Stimulated activated CD8-positive, alpha-beta memory T cell treated with anti-CD3 and anti-CD28 coated beads, Interleukin-2, amount 100 ng/mL, for 48 hours (primary cell): ENCODE results near the gene KIRREL3.

Source experiments
- DNase-seq, 2 donors: peaks; one replicate each; pipeline ENCODE4 v3.0.0-alpha.2; 2020; ENCODE audit warnings: low read depth in 2 of 2

Gene KIRREL3

DNA sequence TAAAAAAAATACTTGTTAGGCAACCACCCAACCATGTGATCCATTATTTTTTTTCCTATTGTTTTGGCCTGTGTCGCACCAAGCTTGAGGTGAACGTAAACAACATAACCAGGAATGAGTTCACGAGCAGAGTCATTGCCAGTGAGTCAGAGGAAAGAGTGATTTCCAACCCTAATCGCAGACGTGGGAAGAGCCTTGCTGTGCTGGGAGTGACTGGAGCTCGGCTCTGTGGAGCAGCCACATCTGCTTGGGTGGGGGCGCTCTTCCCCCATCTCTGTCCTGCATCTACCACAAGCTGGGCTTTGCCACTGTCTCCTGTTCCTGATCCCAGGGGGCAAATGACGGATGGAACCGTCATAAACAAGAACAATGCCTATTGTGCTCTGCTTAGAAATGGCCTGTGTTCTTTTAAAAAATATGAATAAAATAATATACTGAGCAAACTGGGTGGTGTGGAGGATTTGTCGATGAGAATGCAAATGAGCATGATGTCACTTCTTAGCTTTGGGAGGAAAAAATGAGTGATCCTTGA is 210.0 kb downstream of the KIRREL3 start:
- no peak for DNase-seq

DNA sequence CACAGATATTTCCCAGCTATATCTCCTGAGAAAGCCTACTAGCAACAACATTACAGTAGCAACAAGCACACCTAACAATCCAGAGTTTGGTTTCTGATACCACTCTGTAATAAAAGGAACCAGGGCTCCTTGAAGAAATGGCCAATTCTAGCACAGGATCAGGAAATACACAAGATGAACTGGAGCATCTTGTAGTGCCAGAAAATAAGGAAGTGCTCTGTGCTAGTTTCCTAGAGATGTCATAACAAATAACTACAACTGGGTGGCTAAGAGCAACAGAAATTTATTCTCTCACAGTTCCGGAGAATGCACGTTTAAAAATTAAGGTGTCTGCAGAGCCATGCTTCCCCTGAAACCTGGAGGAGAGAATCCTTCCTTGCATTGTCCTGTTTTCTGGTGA is 217.8 kb downstream of the KIRREL3 start:
- no peak for DNase-seq

DNA sequence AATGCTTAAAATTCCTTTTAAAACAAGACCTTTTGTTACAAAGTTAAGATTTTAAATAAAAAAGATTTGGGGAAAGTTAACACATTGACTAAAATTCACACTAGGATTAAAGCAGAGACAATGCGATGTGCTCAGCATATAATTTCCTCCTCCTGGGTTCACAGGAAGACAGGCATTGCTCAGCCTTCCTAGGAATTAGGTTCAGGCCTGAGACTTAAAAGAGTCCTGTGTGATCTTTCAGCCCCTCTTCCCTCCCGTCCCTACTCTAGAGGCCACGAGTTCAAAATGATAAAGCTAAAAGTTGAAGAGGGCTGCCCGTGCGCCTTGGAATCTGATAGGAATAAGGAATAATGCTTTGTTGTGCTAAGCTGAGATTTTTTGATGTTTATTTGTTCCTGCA is 218.6 kb downstream of the KIRREL3 start:
- DNase-seq: no peak

DNA sequence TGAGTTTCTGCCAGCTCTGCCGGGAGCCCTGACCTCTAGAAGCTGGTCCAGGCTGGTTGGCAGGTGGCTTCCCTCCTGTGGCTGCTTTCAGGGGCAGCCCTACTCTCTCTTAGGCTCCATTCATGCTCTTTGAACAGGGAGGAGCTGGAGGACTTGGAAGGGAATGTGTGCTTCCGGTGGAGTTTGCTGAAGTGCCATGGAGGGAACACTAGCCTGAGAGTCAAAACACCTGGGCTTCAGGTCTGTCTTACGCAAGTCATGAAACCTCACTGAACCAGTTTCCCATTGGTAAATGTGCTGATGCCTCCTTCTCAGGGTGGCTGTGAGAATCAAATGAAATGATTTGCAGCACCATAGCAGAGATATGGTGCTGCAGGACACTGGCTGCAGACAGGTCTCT is 224.5 kb downstream of the KIRREL3 start:
- no peak for DNase-seq

DNA sequence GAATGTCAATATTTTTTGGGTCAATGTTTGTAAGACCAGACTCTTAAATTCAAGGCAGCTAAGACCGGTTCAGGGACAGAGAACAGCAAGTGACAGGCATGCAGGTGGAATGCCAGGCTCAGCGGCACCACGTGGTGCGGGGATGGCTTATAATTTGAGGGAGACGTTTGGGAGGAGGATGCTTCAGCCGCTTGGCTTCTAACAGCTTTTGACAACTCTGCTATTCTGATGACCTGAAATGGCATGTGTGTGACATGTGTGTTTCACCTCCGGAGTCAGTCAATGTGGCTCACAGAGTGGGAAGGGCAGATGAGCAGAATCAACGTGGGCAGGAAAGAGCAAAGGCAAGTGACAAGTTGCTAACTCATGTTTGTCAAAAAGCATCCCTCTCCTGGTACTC is 228.3 kb downstream of the KIRREL3 start:
- no peak for DNase-seq

DNA sequence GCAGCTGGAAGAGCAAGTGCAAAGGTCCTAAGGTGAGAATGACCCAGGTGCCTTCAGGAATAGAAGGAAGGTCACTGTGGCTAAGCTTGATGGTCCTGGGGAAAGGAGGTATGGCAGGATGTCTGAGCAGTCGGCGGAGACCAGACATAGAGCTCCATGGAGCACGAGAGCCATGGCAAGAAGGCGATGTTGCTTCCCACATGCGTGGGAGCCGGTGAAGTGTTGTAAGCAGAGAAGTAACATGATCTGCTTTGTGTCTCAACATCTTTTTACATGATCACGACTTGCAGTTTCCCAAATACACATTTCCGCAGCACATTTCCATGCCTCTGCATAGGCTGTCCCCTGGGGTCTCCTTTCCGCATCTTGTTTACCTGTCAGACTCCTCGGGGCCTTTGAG is 231.9 kb downstream of the KIRREL3 start:
- DNase-seq: no peak

DNA sequence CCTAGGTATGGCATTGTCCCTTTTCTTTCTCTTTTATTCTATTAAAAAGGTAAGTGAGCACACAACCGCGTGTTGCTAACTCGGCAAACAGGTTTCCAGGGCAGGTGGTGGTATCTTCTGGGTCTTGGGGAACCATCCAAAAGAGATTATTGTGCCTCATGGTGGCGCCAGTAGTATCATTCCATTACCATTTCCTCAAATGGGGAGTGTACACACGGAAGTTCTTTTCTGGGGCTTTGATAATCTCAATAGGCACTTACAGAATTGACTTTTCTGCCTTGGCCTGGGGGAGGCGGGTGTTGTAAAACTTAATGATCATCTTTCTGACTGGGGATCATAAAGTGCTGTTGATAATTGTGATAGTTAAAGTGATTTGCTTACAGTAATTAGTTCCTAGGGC is 234.1 kb downstream of the KIRREL3 start:
- DNase-seq: no peak

DNA sequence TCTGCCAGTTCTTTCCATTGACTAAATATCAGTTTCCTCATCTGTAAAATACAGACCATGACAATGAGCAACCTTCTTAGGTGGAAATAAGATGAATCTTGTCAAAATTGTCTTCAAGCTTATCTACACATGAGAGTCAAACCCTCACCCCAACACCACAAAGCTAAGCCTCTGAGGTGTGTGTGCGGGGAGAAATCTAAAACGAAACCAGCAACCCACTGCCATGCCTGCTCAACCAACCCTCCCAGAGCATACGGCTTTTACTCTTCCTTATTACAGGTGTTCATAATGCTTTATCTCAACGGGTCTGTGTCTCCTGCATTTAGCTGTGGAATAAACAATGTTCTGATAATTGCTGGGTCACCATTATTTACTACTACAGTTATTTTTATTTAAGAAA is 235.4 kb downstream of the KIRREL3 start:
- no peak for DNase-seq

DNA sequence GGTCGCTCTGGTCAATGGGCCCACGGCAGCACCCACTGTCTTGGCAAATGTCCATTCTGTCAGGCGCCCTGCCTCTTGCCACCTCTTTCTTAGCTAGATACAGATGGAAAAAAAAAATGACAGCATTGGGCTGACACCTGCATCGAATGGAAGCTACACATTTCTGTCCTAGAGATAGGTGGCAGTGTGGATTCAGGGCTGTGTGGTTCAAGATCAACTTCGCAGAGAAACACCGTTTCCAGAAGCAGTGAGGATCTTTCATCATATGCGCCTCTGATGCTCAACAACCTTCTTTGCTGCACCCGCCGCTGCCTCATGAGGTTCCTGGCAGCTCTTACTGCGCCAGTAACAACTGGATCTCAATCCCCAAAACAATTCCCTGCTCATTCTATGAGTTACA is 236.3 kb downstream of the KIRREL3 start:
- no peak for DNase-seq

DNA sequence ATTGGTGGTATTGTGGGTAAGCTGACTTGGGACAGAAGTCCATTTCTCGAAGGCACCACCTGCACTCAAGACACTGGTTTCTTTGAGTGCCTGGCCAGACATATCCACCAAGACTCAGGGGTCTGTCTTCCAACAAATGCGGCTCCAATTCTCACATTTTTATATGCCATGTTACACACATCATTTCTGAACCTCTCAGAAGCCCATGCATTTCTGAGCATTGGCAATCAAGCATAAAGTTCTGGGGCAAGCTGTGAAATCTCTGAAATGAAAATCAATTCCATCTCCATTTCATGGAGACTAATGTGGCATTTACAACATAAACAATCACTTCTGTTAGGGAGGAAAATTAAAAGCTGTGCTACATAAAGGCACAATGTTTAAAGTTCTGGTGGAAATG is 243.7 kb downstream of the KIRREL3 start:
- no peak for DNase-seq

DNA sequence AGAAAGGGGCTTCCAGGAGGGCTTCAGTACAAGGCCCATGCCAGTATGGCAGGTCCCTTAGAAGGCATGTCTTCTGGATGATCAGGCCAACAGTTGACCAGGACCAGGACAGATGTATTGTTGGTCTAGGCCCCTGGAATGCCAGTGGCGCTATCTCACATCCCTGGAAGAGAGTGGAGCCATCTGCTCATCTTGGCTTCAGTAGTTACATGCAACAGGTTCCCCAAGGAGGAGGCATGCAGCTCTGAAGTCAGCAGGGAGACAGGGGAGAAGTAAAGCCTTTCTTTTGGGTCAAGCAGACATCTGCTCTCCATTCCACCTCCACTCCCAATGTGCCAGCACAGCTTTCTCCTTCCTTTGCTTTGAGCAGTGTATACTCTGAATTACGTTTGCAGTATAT is 244.1 kb downstream of the KIRREL3 start:
- no peak for DNase-seq

DNA sequence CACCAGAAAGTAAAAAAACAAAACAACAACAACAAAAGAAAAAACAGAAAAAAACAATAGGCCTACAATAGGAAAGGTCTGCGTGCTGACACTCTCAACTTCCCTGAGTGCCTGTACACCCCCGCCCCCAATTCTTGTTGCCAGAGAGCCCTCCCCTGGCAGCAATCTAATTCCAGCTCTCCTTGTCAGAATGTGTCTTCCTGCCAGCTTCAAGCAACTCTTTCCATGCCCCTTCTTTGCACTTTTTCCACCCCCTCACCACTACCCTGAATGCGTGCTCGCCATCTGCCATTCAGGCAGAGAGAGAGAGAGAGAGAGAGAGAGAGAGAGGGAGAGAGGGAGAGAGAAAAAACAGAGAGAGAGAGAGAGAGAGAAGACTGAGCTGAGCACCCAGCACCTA is 245.0 kb downstream of the KIRREL3 start:
- DNase-seq: no peak

DNA sequence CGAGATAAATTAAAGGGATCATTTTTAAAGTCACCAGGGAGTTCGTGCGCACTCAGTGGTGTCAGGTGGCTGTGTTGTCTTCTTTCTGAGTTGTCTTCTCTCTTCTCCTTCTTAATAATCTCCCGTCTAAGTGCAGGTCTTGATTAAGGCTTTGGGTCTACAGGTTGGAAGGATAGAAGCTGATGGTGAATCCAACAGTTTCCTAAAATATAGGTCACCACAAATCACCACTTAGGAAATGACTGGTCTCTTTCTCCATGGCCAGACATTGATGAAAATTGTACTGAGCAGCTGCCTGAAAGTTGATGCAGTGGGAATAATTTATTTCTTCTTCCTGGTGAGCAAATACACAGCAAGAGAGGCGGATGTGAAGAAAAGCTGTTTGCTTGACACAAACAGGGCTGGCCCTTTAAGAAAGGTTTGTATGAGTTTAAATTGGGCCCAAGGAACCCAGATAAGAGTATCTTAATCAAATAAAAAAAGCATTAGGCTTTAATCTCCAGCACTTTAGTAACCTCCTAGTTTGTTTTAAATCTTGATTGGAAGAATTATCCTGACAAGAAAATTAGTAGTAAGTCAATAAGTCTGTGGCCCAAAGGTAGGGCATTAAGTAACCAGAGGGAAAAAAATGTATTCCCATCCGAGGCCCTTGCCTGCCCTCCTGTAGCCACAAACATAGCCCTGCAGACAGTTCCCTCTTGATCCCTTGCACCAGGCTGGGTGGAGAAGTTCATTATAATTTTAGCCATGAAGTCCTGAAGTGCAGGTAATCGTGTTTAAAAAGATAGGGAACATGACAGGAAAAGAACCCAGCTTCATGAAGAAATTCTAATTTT is 245.8 kb downstream of the KIRREL3 start:
- DNase-seq: no peak

DNA sequence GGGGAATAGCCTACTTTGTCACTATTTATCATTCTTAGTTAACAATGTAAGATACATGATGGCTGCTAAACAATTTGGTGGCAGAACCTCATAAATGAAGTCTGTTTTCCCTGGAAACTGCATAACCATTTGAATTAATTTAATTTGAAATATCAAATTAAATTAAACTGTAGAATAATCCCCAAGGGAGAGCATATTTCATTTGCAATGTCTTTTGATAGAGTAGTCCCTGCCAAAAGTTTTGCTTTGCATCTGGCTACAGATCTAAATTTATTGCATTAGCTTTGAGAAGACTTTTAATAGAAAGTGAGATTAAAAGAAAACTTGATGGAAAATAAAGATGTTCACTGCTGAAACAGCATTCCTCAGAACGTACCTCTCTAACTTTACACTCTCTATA is 246.6 kb downstream of the KIRREL3 start:
- DNase-seq: no peak

DNA sequence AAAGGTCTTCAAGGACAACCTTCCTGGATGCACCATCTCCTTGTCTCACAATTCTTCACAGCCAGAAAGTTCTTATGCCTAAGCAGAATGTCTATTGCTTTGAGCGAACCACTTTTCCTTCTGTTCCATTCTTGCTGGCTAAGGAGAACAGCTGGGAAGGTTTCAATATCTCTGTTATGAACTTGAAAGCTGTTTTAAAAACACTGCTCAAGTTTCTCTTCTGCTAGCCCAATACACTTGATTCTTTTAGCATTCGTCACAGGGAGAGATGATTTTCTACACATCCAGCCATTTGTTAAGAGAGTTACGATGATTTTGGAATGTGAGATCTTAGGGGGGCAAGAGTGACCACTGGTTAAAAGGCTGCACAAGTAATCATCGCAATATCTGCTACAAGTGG is 249.3 kb downstream of the KIRREL3 start:
- DNase-seq: no peak

DNA sequence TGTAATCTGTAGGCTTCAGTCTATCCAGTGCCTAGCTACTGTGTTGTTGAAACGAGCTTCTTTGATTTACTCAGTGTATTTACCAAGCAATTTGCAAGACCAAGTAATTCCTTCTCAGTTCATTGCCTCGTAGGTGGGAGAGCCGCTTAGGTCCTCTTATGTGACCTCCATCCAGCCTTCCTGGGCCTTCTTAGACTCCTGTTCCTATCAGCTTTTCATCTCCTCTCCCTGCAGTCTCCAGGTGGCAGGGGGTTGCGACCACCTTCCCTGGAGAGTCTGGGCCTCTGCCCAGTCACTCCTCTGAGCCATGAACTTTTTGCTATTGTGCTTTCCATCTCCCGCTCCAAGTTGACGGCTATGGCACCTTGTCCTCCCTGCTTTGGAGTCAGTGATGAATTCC is 251.8 kb downstream of the KIRREL3 start:
- DNase-seq: no peak

DNA sequence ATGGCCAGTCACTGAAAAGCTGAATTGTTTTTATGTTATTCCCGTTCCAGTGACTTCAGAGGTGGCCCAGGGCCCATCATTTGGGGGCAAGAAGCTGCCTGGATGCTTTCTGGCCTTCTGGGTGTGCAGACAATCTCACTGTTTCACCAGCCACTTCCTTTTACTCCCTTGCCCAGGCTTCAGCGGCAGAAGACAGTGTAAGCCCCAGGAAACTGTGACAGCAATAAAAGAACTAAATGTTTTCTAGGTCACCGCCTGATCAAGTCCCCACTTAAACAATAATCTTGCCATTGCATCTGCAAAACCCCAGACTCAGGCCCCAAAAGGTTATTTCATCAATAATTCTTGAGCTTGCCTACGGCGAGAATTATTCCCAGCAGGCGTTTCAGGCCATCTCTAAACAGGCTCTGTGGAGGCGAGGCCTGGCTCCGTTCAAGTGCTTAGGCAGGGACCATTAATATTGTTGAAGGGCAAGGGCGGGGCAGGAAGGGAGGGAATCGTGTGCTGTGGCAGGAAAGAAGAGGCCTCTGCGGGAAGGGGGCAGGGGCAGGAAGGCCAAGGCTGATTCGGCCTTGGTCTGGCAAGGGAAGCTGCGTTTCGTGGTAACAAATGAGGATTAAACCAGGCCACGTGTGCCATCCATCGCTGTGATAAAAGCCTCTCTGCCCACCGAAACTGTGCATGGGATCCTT is 252.3 kb downstream of the KIRREL3 start:
- DNase-seq: no peak

DNA sequence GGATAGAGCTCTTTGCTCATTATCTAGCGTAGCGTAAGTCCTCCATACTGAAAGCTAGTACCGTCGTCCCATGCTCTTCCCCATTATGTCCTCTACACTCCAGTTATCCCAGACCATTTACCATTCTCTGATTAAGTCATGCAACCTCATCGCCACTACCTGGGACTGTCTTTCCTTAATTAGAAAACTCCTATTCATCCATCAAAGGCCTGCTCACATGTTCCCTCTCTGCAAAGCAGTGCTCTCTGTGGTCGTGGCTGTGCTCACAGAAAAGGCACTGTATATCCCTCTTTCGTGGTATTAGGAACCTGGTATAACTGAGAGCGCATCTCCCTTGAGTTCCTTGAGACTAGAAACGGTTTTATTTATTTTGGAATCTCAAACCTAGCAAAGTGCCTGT is 253.3 kb downstream of the KIRREL3 start:
- DNase-seq: no peak

DNA sequence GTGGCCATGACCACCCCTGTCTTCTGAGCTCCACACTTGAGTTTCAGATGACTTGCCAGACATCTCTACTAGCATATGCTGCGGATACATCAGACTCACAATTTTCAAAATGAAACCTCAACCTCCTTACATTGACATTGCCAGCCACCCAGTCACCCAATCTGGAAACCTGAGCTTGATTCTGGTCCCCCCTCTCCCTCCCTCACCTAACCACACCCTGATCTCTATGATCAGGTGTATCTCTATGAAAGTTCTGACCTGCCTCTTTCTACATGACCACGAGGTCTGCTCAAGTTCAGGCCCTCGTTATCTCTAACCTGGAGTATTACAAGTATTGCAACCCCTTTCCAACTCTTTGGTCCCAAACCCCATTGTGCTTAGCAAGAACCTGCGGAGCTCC is 254.1 kb downstream of the KIRREL3 start:
- DNase-seq: no peak

DNA sequence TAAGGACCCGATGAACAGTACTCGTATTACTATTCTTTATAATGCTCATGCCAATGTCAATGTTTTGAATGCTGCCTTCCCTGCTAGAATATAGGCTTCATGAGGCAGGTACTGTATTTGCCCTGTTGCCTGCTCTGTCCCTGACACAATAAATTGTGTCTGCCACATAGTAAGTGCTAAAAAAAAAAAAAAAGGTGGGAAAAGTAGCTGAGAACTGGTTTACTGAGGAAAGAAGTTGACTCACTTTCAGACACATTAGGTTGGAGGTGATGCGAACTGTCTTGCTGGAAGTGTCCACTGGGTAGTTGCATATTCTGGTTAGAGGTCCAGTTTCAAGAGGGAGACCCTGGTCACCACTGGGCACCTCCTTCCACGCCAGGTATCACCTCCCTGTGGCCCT is 255.9 kb downstream of the KIRREL3 start:
- DNase-seq: no peak

DNA sequence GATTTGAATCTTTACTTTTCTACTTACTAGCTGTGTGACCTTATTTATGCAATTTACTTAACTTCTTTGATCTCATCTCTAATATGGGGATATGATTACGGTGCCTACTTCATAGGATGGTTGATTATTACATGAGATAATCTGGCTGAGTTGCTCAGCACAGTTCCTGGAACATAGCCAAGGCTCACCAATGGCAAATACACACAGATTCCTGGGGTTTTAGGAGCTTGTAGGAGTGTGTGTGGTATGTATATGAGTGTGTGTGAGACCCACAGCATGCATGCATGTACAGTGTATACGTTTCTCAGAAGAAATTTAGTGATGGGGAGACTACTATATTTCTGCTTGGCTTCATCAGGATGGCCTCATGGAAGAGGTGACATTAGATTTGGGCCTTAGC is 256.9 kb downstream of the KIRREL3 start:
- DNase-seq: no peak

DNA sequence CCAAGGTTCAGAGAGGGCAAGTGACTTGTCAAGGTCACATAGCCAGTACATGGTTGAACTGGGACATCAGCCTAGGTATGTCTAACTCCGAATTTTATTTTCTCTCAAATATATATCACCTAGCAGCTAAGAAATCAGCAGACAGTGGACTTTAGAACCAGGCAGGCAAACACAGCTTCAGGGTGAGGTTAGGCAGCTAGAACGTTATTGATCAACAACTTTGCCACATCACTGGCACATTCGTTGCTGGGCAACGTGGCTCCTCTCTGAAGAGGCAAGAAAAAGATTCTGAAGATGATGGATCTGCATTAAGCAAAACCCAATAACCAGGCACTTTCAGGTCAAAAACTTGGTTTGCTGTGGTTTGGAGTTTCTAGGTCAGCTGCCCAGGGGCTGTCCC is 258.0 kb downstream of the KIRREL3 start:
- no peak for DNase-seq

DNA sequence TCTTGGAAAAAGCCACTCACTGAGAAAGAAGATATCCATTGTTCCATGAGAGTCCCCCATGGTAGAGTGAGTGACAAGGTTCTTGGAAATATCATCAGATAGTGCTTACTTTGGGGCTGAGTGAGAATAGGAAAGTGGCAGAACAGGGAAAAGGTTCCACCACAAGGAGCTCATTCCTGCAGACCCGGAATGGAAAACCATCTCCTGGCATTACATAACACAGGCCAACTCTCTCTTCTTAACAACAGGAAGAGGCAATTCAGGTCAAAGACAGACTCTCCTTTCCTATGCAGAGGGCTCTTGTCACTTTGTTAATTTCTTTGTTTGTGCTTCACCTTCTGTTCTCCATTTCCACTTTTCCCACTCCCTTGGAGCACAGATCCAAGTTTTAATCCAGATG is 259.7 kb downstream of the KIRREL3 start:
- no peak for DNase-seq
